Retinal pigment epithelial cell (primary cell): Measurements from ENCODE around the gene EIF2B5.
"Not testable (repeated sequence)": the region's sequence is repeated elsewhere in the genome, so short reads cannot be mapped to it uniquely, and the experiment has no call there.

Source experiments
- DNase-seq: peaks from one replicate; pipeline ENCODE4 v3.0.0-alpha.2; 2010; ENCODE audit warnings: low read depth
- H3K4me3 ChIP-seq: 2 replicates; pipeline ENCODE4 v1.5.1; 2011; ENCODE audit warnings: mild to moderate bottlenecking, low read length, control low read depth, moderate library complexity
- TF ChIP-seq, protein P1 (sequence below): conservative IDR thresholded peaks from 2 replicates; pipeline ENCODE4 v1.5.1; 2011; ENCODE audit warnings: low read depth, low read length, control low read depth, inconsistent platforms

Gene EIF2B5

DNA sequence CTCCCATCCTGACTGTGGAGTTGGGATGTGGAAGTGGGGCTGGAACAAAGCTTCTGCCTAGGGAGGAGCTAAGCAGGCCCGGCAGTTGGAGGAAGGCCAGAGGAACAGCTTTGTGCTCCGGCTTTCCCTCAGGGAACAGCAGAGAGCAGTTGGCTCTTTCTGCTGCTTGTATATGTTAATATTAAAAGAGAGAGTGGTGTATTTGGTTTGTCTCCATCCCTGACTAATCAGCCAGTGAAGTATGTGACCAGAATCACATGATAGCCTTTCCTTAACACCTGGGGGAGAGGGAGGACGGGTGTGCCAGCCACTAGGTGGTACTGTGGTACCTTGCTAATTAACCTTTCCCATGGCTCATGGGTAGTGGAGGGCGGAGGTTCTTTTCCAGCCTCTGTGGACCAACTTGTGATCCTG lies 10.0 kb downstream of the EIF2B5 start:
- DNase-seq, result peak; percentile 87
- H3K4me3 ChIP-seq, result no peak overlapping the region
- TF ChIP-seq, protein P1, sequence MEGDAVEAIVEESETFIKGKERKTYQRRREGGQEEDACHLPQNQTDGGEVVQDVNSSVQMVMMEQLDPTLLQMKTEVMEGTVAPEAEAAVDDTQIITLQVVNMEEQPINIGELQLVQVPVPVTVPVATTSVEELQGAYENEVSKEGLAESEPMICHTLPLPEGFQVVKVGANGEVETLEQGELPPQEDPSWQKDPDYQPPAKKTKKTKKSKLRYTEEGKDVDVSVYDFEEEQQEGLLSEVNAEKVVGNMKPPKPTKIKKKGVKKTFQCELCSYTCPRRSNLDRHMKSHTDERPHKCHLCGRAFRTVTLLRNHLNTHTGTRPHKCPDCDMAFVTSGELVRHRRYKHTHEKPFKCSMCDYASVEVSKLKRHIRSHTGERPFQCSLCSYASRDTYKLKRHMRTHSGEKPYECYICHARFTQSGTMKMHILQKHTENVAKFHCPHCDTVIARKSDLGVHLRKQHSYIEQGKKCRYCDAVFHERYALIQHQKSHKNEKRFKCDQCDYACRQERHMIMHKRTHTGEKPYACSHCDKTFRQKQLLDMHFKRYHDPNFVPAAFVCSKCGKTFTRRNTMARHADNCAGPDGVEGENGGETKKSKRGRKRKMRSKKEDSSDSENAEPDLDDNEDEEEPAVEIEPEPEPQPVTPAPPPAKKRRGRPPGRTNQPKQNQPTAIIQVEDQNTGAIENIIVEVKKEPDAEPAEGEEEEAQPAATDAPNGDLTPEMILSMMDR, result peak; percentile 67

DNA sequence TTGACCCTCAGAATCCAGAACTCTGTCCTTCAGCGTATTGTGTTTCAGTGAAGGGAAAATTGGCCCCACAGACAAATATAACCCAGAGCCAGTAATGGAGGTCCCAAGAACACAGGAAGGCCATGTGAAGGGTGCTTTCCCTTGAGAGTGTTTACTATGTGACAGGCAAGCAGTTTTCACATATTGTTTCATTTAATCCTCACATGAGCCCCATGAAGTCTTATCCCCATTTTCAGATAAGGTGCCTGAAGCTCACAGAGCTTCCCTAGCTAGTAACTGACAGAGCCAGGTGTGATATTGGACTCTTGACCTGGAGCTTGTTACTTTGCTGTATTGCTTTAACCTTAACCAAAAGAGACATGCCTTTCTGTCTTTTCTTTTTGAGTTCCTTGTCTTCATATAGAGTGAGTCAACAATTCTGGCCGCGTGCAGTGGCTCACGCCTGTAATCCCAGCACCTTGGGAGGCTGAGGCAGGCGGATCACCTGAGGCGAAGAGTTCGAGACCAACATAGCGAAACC lies 10.7 kb downstream of the EIF2B5 start:
- no peak for DNase-seq
- TF ChIP-seq, protein P1, result no peak
- H3K4me3 ChIP-seq, result no peak overlapping the region

DNA sequence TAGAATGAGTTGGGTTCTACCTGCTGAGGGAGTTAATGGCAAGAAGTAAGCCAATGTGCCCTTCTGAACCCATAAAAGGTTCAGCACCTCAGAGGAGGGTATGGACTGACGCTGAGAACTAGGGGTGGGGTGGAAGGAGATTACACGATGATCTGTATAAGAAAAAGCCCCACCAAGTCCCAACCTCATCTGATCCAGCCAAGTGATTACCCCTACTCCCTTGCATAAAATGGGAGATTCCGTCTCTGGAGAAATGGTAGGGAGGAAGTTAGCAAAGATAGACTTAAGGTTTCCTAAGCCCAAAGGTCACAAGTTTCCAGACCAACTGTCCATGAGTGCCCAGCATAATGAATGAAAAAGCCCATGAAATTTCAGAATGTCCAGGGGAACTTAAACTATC lies 12.9 kb downstream of the EIF2B5 start:
- DNase-seq, result no peak
- TF ChIP-seq, protein P1, result no peak

DNA sequence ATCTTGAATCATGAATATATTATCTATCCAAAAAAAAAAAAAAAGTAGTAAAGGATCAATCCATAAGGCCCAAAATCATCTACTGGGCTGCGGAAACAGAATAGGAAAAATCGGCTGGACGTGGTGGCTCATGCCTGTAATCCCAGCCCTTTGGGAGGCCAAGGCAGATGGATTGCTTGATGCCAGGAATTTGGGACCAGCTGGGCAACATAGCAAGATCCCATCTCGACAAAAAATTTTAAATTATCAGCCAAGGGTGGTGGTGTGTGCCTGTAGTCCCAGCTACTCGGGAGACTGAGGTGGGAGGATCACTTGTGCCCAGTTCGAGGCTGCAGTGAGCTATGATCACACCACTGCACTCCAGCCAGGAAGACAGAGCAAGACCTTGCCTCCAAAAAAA lies 14.0 kb downstream of the EIF2B5 start:
- no peak overlapping the region for H3K4me3 ChIP-seq
- DNase-seq, result no peak
- TF ChIP-seq, protein P1, result no peak

More for the DNA sequence above, 12.9 kb downstream of the EIF2B5 start:
- H3K4me3 ChIP-seq, result no peak overlapping the region

DNA sequence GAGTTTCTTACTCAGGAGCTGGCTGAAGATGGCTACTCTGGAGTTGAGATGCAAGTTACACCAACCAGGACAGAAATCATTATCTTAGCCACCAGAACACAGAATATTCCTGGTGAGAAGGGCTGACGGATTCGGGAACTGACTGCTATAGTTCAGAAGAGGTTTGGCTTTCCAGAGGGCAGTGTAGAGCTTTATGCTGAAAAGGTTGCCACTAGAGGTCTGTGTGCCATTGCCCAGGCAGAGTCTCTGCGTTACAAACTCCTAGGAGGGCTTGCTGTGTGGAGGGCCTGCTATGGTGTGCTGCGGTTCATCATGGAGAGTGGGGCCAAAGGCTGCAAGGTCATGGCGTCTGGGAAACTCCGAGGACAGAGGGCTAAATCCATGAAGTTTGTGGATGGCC lies 14.6 kb downstream of the EIF2B5 start:
- not testable (repeated sequence) for DNase-seq
- TF ChIP-seq, protein P1, result peak; percentile 43

DNA sequence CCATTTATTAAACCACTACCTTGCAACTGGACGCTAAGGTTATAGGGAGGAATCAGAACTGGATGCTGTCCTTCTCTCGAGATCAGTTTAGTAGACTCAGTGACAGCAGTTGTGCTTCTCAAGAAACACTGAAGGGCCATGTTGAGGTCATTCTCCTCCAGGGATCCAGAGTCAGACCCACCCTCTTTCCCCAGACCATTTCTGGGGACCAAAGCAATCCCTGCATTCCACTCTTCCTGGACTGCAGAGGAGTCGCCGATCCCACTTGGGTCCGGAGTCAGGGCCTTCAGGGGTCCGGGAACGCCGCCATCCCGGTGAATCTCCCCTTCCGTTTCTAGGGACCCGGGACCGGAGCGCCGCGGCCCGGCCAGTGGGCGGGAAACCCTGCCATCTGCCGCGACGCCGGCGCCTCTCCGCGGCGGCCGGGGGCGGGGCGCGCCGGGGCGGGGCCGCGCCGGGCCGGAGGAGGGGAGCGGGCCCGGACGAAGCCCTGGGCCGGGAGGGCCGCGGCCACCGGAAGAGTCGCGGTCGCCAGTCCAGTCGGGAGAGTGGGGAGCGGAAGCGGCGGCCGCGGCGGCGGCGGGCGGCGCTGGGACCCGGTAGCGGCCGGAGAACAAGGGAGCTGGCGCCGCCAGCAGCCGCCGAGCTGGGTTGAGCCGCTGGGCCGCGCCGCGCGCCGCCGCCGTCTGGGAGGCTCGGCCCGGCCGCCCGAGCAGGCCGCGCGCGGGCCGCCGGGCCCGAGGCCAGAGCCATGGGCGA lies 19.9 kb downstream of the EIF2B5 start, which contains the start of gene DVL3:
Gene DVL3, plus strand, starts transcription at position 493 of the 759 bp plus-strand sequence. Its CDS starts 259 bp downstream, at position 752.
- TF ChIP-seq, protein P1, result no peak
- H3K4me3 ChIP-seq, result peak within 1 kb of the TSS; percentile 99
- no peak for DNase-seq

More for the DNA sequence above, 14.6 kb downstream of the EIF2B5 start:
- not testable (repeated sequence) for H3K4me3 ChIP-seq
